CD4-positive, CD25-positive, alpha-beta regulatory T cell (primary cell): Measurements from ENCODE around the gene XRN2. TPM values are rescaled to one million over a fixed set of nuclear protein-coding genes. Genes with fewer than 3 reads are reported as not detected.

Experiments
- ATAC-seq, 2 donors: fragments of 150-1000 bp; cut with Tn5 transposase; one replicate each; pipeline ENCODE4 v1.10.0; 2021; ENCODE audit warnings: low read depth in 2 of 2, moderate number of reproducible peaks in 2 of 2, moderate library complexity in 1 of 2
- DNase-seq, 3 donors: peaks; one replicate each; pipeline versions ENCODE4 v3.0.0 to v3.0.0-alpha.2; 2012 to 2022; ENCODE audit warnings: mixed read lengths in 1 of 3
- H3K27ac ChIP-seq: one replicate; pipeline ENCODE4 v1.7.0; 2013; ENCODE audit warnings: mild to moderate bottlenecking, low read length; ENCODE audit not compliant: insufficient read depth, poor library complexity, severe bottlenecking
- H3K27me3 ChIP-seq: one replicate; pipeline ENCODE4 v1.7.0; 2013; ENCODE audit warnings: low read length; ENCODE audit not compliant: control insufficient read depth, insufficient read depth
- H3K36me3 ChIP-seq: one replicate; pipeline ENCODE4 v1.7.0; 2013; ENCODE audit warnings: mild to moderate bottlenecking, low read length, moderate library complexity; ENCODE audit not compliant: control insufficient read depth, insufficient read depth
- H3K4me1 ChIP-seq: 2 replicates; pipeline ENCODE4 v1.7.0; 2013; ENCODE audit warnings: mild to moderate bottlenecking, low read length; ENCODE audit not compliant: insufficient read depth, control insufficient read depth, poor library complexity, severe bottlenecking
- H3K4me3 ChIP-seq: one replicate; pipeline ENCODE4 v1.7.0; 2013; ENCODE audit warnings: low read depth, mild to moderate bottlenecking, low read length, moderate library complexity
- H3K9me3 ChIP-seq, 2 experiments: 1 replicate in 1 of 2; 2 replicates in 1 of 2; pipeline ENCODE4 v1.7.0; 2013; ENCODE audit warnings: low read length in 2 of 2, mild to moderate bottlenecking in 1 of 2, moderate library complexity in 1 of 2; ENCODE audit not compliant: control insufficient read depth in 2 of 2
- H3K27ac Mint-ChIP-seq, 3 donors: one replicate each; pipeline ENCODE4 v1.8.0; 2020 to 2022; ENCODE audit warnings: mild to moderate bottlenecking in 3 of 3, mixed read lengths in 3 of 3, moderate library complexity in 2 of 3
- H3K27me3 Mint-ChIP-seq: one replicate; pipeline ENCODE4 v1.8.0; 2022; ENCODE audit warnings: mild to moderate bottlenecking, mixed read lengths
- H3K36me3 Mint-ChIP-seq: one replicate; pipeline ENCODE4 v1.8.0; 2020; ENCODE audit warnings: mixed read lengths
- H3K4me1 Mint-ChIP-seq, 4 donors: one replicate each; pipeline ENCODE4 v1.8.0; 2020 to 2022; ENCODE audit warnings: mixed read lengths in 4 of 4, mild to moderate bottlenecking in 1 of 4
- H3K4me3 Mint-ChIP-seq, 4 donors: one replicate each; pipeline ENCODE4 v1.8.0; 2020 to 2022; ENCODE audit warnings: mild to moderate bottlenecking in 4 of 4, mixed read lengths in 4 of 4, moderate library complexity in 3 of 4
- H3K9me3 Mint-ChIP-seq, 7 donors: one replicate each; pipeline ENCODE4 v1.8.0; 2020 to 2022; ENCODE audit warnings: mixed read lengths in 7 of 7, mild to moderate bottlenecking in 3 of 7, moderate library complexity in 2 of 7
- polyA plus RNA-seq, 4 donors: library from polyadenylated mRNA; unstranded; fragments of 300-500 nt; fragmentation: Illumina TruSeq; gene quantifications; one replicate each; pipeline ENCODE4 v1.2.3, GENCODE V29; 2021
- total RNA-seq: library from RNA; stranded (reverse); gene quantifications from one replicate; pipeline ENCODE4 v1.2.3, GENCODE V29; 2022

Gene XRN2
- total and polyA plus RNA-seq, 5 donors from 2014 or later = 59.0 to 81.0 (median 72.9) TPM

- H3K4me1 Mint-ChIP-seq = peaks cover 41 to 69% (median 61%) of the 10 kb centered on the region in 4 donors
- DNase-seq (no peak), ATAC-seq (no peak)
- Histone ChIP-seq H3K27me3 (no peaks in the 10 kb centered on the region), H3K36me3 (peaks cover 6% of the 10 kb centered on the region), H3K4me1 (peaks cover 34% of the 10 kb centered on the region), H3K27ac (no peak overlapping the region), H3K4me3 (peak overlapping the region; percentile 23), H3K9me3 (peaks cover 12 to 17% of the 10 kb centered on the region in 2 experiments)
- H3K27ac Mint-ChIP-seq = peak overlapping the region in 1 of 3 donors; percentile 17
- H3K4me3 Mint-ChIP-seq = peak overlapping the region in 2 of 4 donors; percentile 24 to 34
- H3K36me3 Mint-ChIP-seq = peaks cover 22% of the 10 kb centered on the region
- peaks cover 0 to 22% (median 4%) of the 10 kb centered on the region in 7 donors for H3K9me3 Mint-ChIP-seq
- H3K27me3 Mint-ChIP-seq = no peaks in the 10 kb centered on the region
Measured at GRCh38 chr20:21322921-21323331, 19.8 kb downstream of the XRN2 start.

- H3K4me1 Mint-ChIP-seq = peaks cover 40 to 67% (median 59%) of the 10 kb centered on the region in 4 donors
Measured at GRCh38 chr20:21323640-21324039, 20.5 kb downstream of the XRN2 start.

DNA sequence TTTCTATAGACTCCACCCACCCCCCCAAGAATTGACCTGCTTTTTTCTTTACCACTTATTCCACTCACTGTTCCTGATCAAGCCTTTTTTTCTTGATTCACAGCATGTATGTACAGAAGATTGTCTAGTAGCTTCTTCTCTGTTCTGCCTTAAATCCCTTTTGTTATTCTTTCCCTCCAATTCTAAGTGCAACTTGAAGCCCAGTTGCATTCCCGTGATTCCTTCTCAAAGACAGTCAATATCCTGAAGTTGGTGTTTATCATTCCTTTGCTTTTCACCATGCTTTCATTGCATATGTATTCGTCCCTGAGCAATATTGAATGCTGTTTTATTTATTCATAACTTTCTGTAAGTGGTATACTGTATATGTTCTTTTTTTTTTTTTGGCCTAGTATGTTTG, 21.0 kb downstream of the XRN2 start:
- Mint-ChIP-seq H3K27ac (peak overlapping the region in 2 of 3 donors; percentile 3 to 9), H3K36me3 (peaks cover 27% of the 10 kb centered on the region)

More at GRCh38 chr20:21323640-21324039, 20.5 kb downstream of the XRN2 start:
- ATAC-seq (no peak), DNase-seq (no peak)
- Mint-ChIP-seq H3K9me3 (peaks cover 0 to 22% (median 4%) of the 10 kb centered on the region in 7 donors), H3K36me3 (peaks cover 26% of the 10 kb centered on the region), H3K27ac (no peak overlapping the region), H3K4me3 (peak overlapping the region in 2 of 4 donors; percentile 24 to 64), H3K27me3 (no peaks in the 10 kb centered on the region)
- H3K27me3 ChIP-seq = no peaks in the 10 kb centered on the region
- no peak overlapping the region for H3K27ac ChIP-seq
- peaks cover 13% of the 10 kb centered on the region for H3K36me3 ChIP-seq
- peaks cover 34% of the 10 kb centered on the region for H3K4me1 ChIP-seq
- H3K4me3 ChIP-seq = no peak overlapping the region
- H3K9me3 ChIP-seq = peaks cover 12 to 17% of the 10 kb centered on the region in 2 experiments

DNA sequence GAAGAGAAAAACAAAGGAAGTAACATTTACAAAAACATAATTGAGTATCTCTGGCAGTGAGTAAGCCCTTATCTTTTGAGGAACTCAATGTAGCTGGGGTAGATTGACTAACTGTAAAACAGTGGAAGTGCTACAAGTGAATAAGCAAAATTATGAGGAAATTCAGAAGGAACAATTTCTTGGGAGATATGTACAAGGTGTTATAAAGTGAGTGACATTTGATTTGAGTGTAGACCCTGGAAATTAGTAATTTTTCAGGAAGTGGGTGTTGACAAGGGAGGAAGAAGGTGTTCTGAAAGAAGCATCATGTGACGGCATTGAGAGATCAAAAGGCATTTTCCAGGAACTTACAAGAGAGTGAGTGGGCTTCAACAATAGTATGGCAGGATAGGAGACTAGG, 22.2 kb downstream of the XRN2 start:
- Mint-ChIP-seq H3K27ac (peak overlapping the region; percentile 13 to 27 (median 18)), H3K4me3 (peak overlapping the region; percentile 19 to 68 (median 57)), H3K4me1 (peaks cover 34 to 67% (median 52%) of the 10 kb centered on the region in 4 donors), H3K36me3 (peaks cover 28% of the 10 kb centered on the region), H3K27me3 (no peaks in the 10 kb centered on the region), H3K9me3 (peaks cover 0 to 14% (median 3%) of the 10 kb centered on the region in 7 donors)
- peak in 1 of 3 donors; percentile 64 for DNase-seq
- H3K27me3 ChIP-seq = no peaks in the 10 kb centered on the region
- peaks cover 26% of the 10 kb centered on the region for H3K36me3 ChIP-seq
- peaks cover 34% of the 10 kb centered on the region for H3K4me1 ChIP-seq
- no peak overlapping the region for H3K27ac ChIP-seq
- H3K9me3 ChIP-seq = peaks cover 9 to 13% of the 10 kb centered on the region in 2 experiments
- H3K4me3 ChIP-seq = peak overlapping the region; percentile 68
- peak; percentile 40 to 42 for ATAC-seq

More for the DNA sequence above, 21.0 kb downstream of the XRN2 start:
- Histone ChIP-seq H3K4me1 (peaks cover 34% of the 10 kb centered on the region), H3K9me3 (peaks cover 9 to 17% of the 10 kb centered on the region in 2 experiments), H3K27ac (no peak overlapping the region), H3K4me3 (peak overlapping the region; percentile 39), H3K27me3 (no peaks in the 10 kb centered on the region), H3K36me3 (peaks cover 17% of the 10 kb centered on the region)
- peaks cover 36 to 66% (median 54%) of the 10 kb centered on the region in 4 donors for H3K4me1 Mint-ChIP-seq
- H3K4me3 Mint-ChIP-seq = peak overlapping the region in 3 of 4 donors; percentile 24 to 64 (median 49)
- DNase-seq (no peak), ATAC-seq (no peak)
- no peaks in the 10 kb centered on the region for H3K27me3 Mint-ChIP-seq
- peaks cover 0 to 17% (median 3%) of the 10 kb centered on the region in 7 donors for H3K9me3 Mint-ChIP-seq

- Histone ChIP-seq H3K9me3 (peaks cover 7 to 8% of the 10 kb centered on the region in 2 experiments), H3K4me1 (peaks cover 34% of the 10 kb centered on the region), H3K36me3 (peaks cover 36% of the 10 kb centered on the region), H3K27ac (no peak overlapping the region), H3K27me3 (no peaks in the 10 kb centered on the region), H3K4me3 (no peak overlapping the region)
- Mint-ChIP-seq H3K27me3 (no peaks in the 10 kb centered on the region), H3K4me3 (peak overlapping the region in 2 of 4 donors; percentile 16 to 65), H3K4me1 (peaks cover 34 to 57% (median 48%) of the 10 kb centered on the region in 4 donors), H3K36me3 (peaks cover 31% of the 10 kb centered on the region), H3K27ac (peak overlapping the region in 2 of 3 donors; percentile 14 to 60), H3K9me3 (peaks cover 0 to 10% (median 2%) of the 10 kb centered on the region in 7 donors)
- ATAC-seq (no peak), DNase-seq (no peak)
Measured at GRCh38 chr20:21326700-21327099, 23.6 kb downstream of the XRN2 start.

DNA sequence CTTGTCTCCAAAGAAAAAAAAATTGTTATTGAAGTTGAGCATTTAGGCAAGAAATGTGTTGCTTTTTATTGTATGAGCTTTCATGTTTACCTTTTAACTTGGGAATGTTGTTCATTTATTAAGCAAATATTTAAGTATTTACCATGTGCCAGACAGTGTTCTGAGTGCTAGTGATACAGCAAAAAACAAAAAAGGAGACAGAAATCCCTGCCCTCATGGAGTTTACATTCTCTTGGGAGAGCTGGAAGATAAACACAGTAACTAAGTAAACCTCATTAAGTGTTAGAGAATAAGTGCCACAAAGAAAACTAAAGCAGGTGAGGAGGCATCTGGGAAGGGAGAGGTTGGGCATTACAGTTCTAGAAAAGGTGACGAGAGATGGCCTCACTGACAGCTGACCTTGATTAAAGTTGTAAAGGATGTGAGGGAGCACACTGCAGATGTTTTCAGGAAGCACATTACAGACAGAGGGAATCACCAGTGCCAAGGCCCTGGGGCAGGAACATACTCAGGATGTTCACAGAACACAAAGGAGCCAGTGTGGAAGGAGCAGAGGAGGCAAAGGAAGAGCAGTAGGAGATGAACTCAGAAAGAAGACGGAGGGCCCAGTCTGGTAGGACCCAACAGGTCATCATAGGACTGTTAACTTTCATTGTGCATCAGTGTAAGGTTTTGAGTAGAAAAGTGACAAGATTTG, 33.5 kb downstream of the XRN2 start:
- Mint-ChIP-seq H3K4me3 (no peak overlapping the region), H3K36me3 (peaks cover 78% of the 10 kb centered on the region), H3K4me1 (peaks cover 4 to 27% (median 11%) of the 10 kb centered on the region in 4 donors), H3K27ac (peak overlapping the region in 1 of 3 donors; percentile 27), H3K27me3 (no peaks in the 10 kb centered on the region), H3K9me3 (no peaks in the 10 kb centered on the region)
- Histone ChIP-seq H3K9me3 (no peaks in the 10 kb centered on the region), H3K27ac (no peak overlapping the region), H3K36me3 (peaks cover 96% of the 10 kb centered on the region), H3K4me3 (no peak overlapping the region), H3K27me3 (no peaks in the 10 kb centered on the region), H3K4me1 (no peaks in the 10 kb centered on the region)
- ATAC-seq (no peak), DNase-seq (no peak)

DNA sequence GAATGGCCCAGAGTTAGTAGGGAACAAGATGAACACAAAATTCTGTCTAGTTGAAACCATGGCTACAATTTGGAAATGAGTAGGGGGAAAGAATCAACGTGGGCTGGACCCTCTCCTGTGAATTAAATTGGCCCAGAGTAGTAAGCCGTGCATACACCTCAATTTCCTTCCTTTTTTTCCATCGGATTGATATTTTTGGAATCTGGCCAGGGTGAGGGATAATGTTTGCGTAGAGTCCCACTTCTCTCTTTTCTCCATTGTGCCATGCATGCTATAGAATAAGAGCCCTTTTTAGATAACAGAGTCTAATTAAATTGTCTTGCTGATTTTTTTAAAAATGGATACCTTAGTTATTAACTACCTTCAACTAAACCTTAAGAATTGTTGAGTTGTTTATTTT, 35.2 kb downstream of the XRN2 start:
- Histone ChIP-seq H3K9me3 (no peaks in the 10 kb centered on the region), H3K4me3 (no peak overlapping the region), H3K36me3 (peaks cover 87% of the 10 kb centered on the region), H3K27me3 (no peaks in the 10 kb centered on the region), H3K4me1 (no peaks in the 10 kb centered on the region), H3K27ac (no peak overlapping the region)
- H3K9me3 Mint-ChIP-seq = no peaks in the 10 kb centered on the region
- no peak overlapping the region for H3K27ac Mint-ChIP-seq
- DNase-seq (no peak), ATAC-seq (no peak)
- peaks cover 4 to 26% (median 11%) of the 10 kb centered on the region in 4 donors for H3K4me1 Mint-ChIP-seq
- peaks cover 71% of the 10 kb centered on the region for H3K36me3 Mint-ChIP-seq
- H3K4me3 Mint-ChIP-seq = no peak overlapping the region
- H3K27me3 Mint-ChIP-seq = no peaks in the 10 kb centered on the region
